Right cardiac atrium (tissue), 5 donors: ENCODE results near the gene TAF6. TPM values are rescaled to one million over a fixed set of nuclear protein-coding genes. Genes with fewer than 3 reads are reported as not detected.
A peak's percentile ranks its signal among the peaks of the same experiment; 100 is the strongest.
"Not testable (repeated sequence)": the region's sequence is repeated elsewhere in the genome, so short reads cannot be mapped to it uniquely, and the experiment has no call there.

Experiments
- ATAC-seq, 2 donors: fragments of 200-7000 bp; cut with Tn5 transposase; one replicate each; pipeline versions ENCODE4 v1.8.0 to v1.9.1; 2020; ENCODE audit warnings: moderate library complexity in 2 of 2, mild to moderate bottlenecking in 1 of 2
- DNase-seq, 3 donors: peaks; one replicate each; pipeline ENCODE4 v3.0.0-alpha.2; 2020
- H3K27ac ChIP-seq: one replicate; pipeline ENCODE4 v1.5.1; 2013; ENCODE audit warnings: mild to moderate bottlenecking, low read length, control low read depth, moderate library complexity
- H3K27me3 ChIP-seq: one replicate; pipeline ENCODE4 v1.6.1; 2013; ENCODE audit not compliant: control insufficient read depth, insufficient read depth
- H3K4me1 ChIP-seq: one replicate; pipeline ENCODE4 v1.6.1; 2013; ENCODE audit warnings: low read length; ENCODE audit not compliant: control insufficient read depth, insufficient read depth
- H3K4me3 ChIP-seq: one replicate; pipeline ENCODE4 v1.5.1; 2013; ENCODE audit warnings: low read length, control low read depth
- H3K9me3 ChIP-seq: one replicate; pipeline ENCODE4 v1.6.1; 2013; ENCODE audit warnings: low read length; ENCODE audit not compliant: control insufficient read depth
- WGBS: extraction: QIAGEN DNeasy Blood & Tissue Kit; methylation state at CpG from one replicate; pipeline ENCODE4 v1.1.7; 2013; 5-methylcytosine and 5-hydroxymethylcytosine counted together
- intact Hi-C, 4 donors: fragments of 100-400 bp; cut with DNase I; formaldehyde crosslinking; loops; one replicate each; pipeline versions ENCODE4 v1.11.0 to v1.14.0; 2022 to 2023
- polyA plus RNA-seq: library from polyadenylated mRNA; stranded (reverse); fragments of 200-250 nt; gene quantifications from one replicate; pipeline ENCODE4 v1.2.3, GENCODE V29; 2013
- total RNA-seq, 4 donors: library from RNA; stranded (reverse); fragmentation: NEBNext Ultra II Directional; extraction: Animal tissue kit (Norgen Biotek cat#: 25700); gene quantifications; one replicate each; pipeline ENCODE4 v1.2.1, GENCODE V29; 2021
- donor health status: healthy with polysubstance abuse.
- donor health status: DM: no; HTN: yes; CAD: no.
- donor health status: DM: no; HTN: no; CAD: no.
- donor health status: DM: no; HTN: yes; CAD: no; lungs with severe emphysema.
- donor health status: DM: yes; HTN: yes; CAD: no.

The TAF6 gene
- total and polyA plus RNA-seq, 5 donors = 29.7 to 37.7 (median 33.9) TPM

DNA sequence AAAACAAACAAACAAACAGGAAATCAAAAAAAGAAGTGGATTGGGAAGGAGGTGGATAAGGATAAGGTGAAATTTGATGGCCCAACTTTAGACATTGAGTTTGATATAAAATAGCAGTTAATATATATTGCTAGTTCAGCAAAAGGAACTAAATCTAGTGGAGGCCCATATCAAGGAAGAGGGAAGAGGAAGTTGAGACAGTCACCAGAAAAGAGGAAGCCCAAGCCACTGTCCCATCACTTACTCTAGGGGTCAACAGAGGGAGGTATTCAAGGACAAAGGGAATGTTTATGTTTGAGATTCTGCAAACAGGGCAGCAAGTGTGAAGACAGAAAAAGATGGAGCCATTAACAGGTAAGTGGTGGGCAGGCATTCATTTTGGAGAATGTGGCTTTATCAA, 33.2 kb upstream of the TAF6 start:
- no peaks in the 10 kb centered on the region for H3K9me3 ChIP-seq
- no peak overlapping the region for H3K27ac ChIP-seq
- no peak overlapping the region for H3K4me3 ChIP-seq
- ATAC-seq (no peak), DNase-seq (no peak)
- intact Hi-C loops = no loop called here
- H3K27me3 ChIP-seq = no peaks in the 10 kb centered on the region
- H3K4me1 ChIP-seq = no peaks in the 10 kb centered on the region

DNA sequence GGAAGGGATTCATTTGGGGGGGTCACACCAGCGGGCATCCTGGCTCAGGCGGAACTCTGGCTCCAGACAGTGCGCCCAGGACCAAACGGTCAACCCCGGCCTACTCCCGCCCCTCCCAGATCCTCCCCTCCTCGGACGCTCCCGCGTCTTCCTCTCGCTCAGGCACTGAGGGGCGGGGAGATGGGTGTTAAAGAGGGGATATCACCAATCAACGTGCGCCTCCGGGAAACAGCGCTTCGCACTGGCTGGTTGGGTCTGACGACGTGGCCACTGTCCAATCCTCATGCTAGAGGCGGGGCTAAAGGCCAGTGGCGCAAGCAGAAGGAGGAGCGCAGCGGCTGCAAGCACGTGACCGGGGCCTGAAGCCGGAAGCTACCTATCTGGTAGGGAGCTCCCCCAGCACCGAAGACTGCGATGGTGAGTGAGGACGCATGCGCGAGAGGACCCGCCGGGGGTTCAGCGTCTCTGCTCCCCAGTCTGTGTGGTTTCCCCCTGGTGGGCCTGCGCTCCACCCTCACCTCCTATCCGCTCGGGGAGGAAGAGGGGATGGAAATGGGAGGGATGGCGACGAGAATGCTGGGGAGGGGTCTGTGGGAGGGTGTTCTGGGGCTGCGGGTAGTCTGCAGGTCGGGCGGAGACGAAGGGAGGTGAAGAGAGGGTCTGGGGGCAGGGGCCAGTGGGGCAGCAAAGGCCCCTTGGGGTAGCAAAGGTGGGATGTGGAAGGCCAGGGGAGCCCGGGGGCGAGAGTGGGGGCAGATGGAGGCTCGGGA, 29.6 kb upstream of the TAF6 start, which contains the start of gene LAMTOR4:
TSS of gene LAMTOR4 (plus strand) at position 360 of the 770 bp plus-strand sequence. CDS start at position 415, 55 bp downstream.
- H3K4me1 ChIP-seq = no peaks in the 10 kb centered on the region
- ATAC-seq (peak; percentile 99 to 100), DNase-seq (peak; percentile 99)
- peak within 1 kb of the TSS; percentile 75 for H3K27ac ChIP-seq
- no peaks in the 10 kb centered on the region for H3K9me3 ChIP-seq
- no peaks in the 10 kb centered on the region for H3K27me3 ChIP-seq
- intact Hi-C loops = no loop called here
- under 1% methylated on average over 46 of the region's 46 CpGs for WGBS
- H3K4me3 ChIP-seq = peak within 1 kb of the TSS; percentile 79

DNA sequence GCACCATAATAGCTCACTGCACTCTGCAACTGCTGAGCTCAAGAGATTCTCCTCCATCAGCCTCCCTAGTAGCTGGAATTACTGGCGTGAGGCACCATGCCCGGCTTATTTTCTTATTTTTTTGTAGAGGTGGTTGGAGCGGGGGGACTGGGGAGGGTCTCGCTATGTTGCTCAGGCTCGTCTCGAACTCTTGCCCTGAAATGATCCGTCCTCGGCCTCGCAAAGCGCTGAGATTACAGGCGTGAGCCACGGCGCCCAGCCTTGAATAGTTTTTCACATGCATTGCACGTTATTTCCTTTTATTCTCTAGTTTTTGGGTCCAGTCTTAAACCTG, 29.0 kb upstream of the TAF6 start:
- no peaks in the 10 kb centered on the region for H3K9me3 ChIP-seq
- H3K4me3 ChIP-seq = peak overlapping the region; percentile 46
- no peaks in the 10 kb centered on the region for H3K4me1 ChIP-seq
- H3K27ac ChIP-seq = peak overlapping the region; percentile 44
- DNase-seq (no peak), ATAC-seq (no peak)
- WGBS = 12% methylated on average over 14 of the region's 14 CpGs
- intact Hi-C loops = no loop called here
- no peaks in the 10 kb centered on the region for H3K27me3 ChIP-seq

DNA sequence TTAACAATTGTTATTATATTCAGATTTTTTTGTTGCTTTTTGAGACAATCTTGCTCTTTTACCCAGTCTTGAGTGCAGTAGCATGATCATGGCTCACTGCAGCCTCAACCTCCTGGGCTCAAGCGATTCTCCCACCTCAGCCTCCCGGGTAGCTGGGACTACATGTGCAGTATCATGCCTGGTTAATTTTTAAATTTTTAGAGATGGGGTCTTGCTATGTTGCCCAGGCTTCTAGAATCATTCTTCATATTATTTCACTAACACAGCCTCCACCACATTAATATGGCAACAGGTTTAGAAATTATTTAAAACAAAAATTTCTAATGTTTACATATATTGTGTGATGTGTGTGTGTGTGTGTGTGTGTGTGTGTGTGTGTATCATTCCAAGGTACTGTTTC, 28.1 kb upstream of the TAF6 start:
- Histone ChIP-seq H3K27me3 (no peaks in the 10 kb centered on the region), H3K4me3 (no peak overlapping the region), H3K27ac (no peak overlapping the region), H3K9me3 (no peaks in the 10 kb centered on the region), H3K4me1 (no peaks in the 10 kb centered on the region)
- no peak for ATAC-seq
- no peak for DNase-seq
- 98% methylated on average over 2 of the region's 2 CpGs for WGBS
- intact Hi-C loops = no loop called here

DNA sequence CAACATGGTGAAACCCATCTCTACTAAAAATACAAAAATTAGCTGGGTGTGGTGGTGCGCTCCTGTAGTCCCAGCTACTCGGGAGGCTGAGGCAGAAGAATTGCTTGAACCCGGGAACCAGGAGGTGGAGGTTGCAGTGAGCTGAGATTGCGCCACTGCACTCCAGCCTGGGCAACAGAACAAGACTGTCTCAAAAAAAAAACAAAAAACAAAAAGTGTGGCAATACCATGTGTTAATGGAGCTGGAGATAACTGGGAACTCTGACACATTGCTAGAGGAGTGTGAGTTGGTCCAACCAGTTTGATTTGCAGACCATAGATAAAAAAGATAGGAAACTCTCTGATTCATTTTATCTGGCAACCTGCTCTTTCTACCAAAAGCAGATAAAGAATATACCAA, 27.2 kb upstream of the TAF6 start:
- H3K4me1 ChIP-seq, ATAC-seq, H3K4me3 ChIP-seq, H3K27me3 ChIP-seq, H3K9me3 ChIP-seq, H3K27ac ChIP-seq, DNase-seq, intact Hi-C loops: not testable (repeated sequence)
- WGBS = 91% methylated on average over 4 of the region's 4 CpGs

DNA sequence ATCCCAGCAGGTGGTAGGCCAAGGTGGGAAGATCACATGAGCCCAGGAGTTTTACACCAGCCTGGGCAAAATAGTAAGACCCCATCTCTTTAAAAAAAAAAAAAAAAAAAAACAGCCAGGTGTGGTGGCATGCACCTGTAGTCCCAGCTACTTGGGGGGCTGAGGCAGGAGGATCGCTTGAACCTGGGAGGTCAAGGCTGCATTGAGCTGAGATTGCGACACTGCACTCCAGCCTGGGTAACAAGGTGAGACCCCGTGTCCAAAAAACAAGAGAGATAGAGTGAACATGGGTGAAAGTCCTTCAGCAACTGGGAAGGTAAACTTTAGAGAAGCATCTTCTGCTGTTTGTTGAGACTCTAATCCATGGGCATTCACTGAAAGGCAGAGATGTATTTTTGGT, 23.3 kb upstream of the TAF6 start:
- intact Hi-C loops = no loop called here
- no peak for ATAC-seq
- no peak overlapping the region for H3K27ac ChIP-seq
- H3K4me3 ChIP-seq = no peak overlapping the region
- no peaks in the 10 kb centered on the region for H3K27me3 ChIP-seq
- H3K9me3 ChIP-seq = no peaks in the 10 kb centered on the region
- DNase-seq = no peak
- no peaks in the 10 kb centered on the region for H3K4me1 ChIP-seq
- WGBS = 92% methylated on average over 3 of the region's 3 CpGs

DNA sequence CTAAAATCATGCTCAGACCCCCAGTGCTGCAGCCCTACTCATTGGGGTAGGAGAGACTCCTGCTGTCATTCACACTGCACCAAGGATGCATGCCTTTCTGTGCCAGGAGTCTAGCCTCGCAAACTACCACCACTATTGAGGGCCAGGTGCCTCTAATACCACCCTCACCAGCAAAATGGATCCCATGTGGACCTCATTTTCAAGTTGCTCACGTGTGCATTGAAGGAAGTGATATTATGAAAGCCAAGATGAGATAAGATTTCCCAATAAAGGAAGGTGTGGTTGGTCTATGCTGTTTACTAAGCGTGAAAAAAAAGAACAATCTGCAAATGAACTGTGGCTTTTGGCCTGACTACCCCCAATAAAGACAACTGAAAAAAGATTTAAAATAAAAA, 22.4 kb upstream of the TAF6 start:
- Histone ChIP-seq H3K4me3 (no peak overlapping the region), H3K4me1 (no peaks in the 10 kb centered on the region), H3K27me3 (no peaks in the 10 kb centered on the region), H3K9me3 (no peaks in the 10 kb centered on the region), H3K27ac (no peak overlapping the region)
- 62% methylated on average over 3 of the region's 3 CpGs for WGBS
- no peak for DNase-seq
- intact Hi-C loops = no loop called here
- no peak for ATAC-seq

DNA sequence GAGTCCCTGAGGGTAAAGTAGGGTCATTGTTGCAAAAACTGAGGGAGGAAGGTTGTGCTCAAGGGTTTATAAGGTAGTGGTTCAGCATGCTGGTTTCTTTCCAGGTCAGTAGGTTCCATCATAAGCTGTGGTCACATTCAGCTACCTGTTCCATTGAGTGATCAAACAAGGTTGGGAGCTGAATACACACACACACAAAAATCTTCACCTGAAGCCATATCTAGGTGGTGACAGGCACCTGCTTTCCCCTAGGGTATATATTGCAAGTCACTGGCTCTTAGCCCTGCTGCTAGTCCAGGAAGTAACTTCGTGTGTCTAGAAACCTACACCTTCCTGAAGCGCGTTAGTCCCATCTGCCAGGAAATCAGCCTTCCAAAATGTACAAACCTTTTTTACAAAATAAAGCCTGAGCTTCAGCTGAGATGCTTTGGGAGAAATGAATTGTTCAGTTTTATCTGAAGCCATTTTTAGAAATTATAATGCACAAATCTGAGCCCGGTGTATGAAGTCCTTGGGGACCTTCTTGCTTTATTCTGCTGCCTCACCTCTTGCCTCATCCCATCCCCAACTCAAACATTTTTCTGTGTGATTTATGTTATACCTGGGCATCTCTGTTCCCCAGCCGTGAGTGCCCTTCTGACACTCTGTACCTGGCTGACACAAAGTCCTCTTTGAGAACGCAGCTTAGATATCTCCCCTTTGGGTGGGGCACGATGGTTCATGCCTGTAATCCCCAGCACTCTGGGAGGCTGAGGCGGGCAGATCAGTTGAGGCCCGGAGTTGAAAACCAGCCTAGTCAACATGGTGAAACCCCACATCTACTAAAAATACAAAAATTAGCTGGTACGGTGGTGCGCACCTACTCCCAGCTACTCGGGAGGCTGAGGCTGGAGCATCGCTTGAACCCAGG, 18.9 kb upstream of the TAF6 start:
- Histone ChIP-seq H3K27ac (no peak overlapping the region), H3K4me1 (no peaks in the 10 kb centered on the region), H3K27me3 (no peaks in the 10 kb centered on the region), H3K4me3 (no peak overlapping the region), H3K9me3 (no peaks in the 10 kb centered on the region)
- ATAC-seq (no peak), DNase-seq (no peak)
- intact Hi-C loops = loop anchor here in 1 of 4 donors (5.0 kb wide), 1 partner anchor 74 kb away; no protein-coding TSS in a partner anchor
- WGBS = 78% methylated on average over 13 of the region's 13 CpGs

DNA sequence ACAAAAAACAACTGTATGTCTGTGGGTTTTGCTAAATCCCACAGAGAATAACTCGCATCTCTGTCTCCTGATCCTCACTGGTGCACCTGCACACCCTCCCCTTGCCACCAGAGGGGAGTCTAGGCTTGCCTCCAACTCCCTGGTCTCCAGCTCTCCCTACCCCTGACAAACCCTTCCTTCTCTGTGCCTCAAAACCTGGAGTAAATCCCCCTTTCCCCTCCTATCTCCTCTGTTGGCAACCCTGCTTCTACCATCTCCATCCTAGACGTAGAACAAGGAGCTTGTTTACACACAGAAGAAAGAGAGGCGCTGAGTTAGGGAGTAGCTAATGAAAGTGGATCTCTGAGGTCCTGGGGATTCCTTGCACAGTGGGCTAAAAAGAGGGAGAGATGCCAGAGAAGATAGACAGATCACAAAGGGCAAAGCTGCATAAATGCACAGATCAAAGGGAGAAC, 13.6 kb upstream of the TAF6 start:
- Histone ChIP-seq H3K4me1 (no peaks in the 10 kb centered on the region), H3K9me3 (no peaks in the 10 kb centered on the region), H3K27me3 (no peaks in the 10 kb centered on the region), H3K27ac (no peak overlapping the region), H3K4me3 (no peak overlapping the region)
- DNase-seq (peak in 2 of 3 donors; percentile 49 to 78), ATAC-seq (peak; percentile 65 to 81)
- WGBS = 20% methylated on average over 3 of the region's 3 CpGs
- intact Hi-C loops = loop anchor here in 1 of 4 donors (5.0 kb wide), 1 partner anchor 85 kb away; the partner anchor contains the start of gene PVRIG

DNA sequence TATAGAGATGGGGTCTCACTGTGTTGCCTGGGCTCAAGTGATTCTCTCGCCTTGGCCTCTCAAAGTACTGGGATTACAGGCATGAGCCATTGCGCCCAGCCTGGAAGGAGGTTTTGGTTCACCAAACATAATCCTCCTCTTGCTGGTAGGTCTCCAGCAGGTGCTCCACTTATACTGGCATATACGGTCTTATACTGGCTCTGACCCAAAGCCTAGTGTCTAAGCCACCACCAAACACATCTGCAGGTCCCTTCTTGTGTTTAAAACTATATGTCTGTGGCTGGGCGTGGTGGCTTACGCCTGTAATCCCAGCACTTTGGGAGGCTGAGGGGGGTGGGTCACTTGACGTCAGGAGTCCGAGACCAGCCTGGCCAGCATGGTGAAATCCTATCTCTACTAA, 13.0 kb upstream of the TAF6 start:
- DNase-seq (peak in 1 of 3 donors; percentile 43), ATAC-seq (no peak)
- Histone ChIP-seq H3K4me3 (no peak overlapping the region), H3K27ac (no peak overlapping the region), H3K9me3 (no peaks in the 10 kb centered on the region), H3K27me3 (no peaks in the 10 kb centered on the region), H3K4me1 (no peaks in the 10 kb centered on the region)
- intact Hi-C loops = loop anchor here in 1 of 4 donors (5.0 kb wide), 1 partner anchor 85 kb away; the partner anchor contains the start of gene PVRIG
- WGBS = 62% methylated on average over 7 of the region's 7 CpGs
